SK-N-SH treated with all-trans-retinoic acid at 6 μM for 48 hours (cell line): ENCODE results near the gene RYR1.

Source experiments
- CSDC2 ChIP-seq: fragments of 250-450 bp; sonication (Bioruptor Pico); IDR thresholded peaks from 2 replicates; pipeline ENCODE4 v1.5.0; 2020; ENCODE audit warnings: mild to moderate bottlenecking, moderate library complexity
- OSR1 ChIP-seq: fragments of 250-450 bp; sonication (Bioruptor Pico); IDR thresholded peaks from 2 replicates; pipeline ENCODE4 v1.8.0; 2022; ENCODE audit warnings: moderate library complexity, mild to moderate bottlenecking, inconsistent platforms
- RARB ChIP-seq: fragments of 250-450 bp; sonication (Bioruptor Pico); IDR thresholded peaks from 2 replicates; pipeline ENCODE4 v1.8.0; 2021; ENCODE audit warnings: mild to moderate bottlenecking, moderate library complexity
- SNAI2 ChIP-seq: fragments of 250-450 bp; sonication (Bioruptor Pico); IDR thresholded peaks from 2 replicates; pipeline ENCODE4 v1.5.0; 2020; ENCODE audit warnings: mild to moderate bottlenecking, moderate library complexity
- TOX ChIP-seq: fragments of 250-450 bp; sonication (Bioruptor Pico); IDR thresholded peaks from 2 replicates; pipeline ENCODE4 v1.8.0; 2021; ENCODE audit warnings: mild to moderate bottlenecking, moderate library complexity, borderline replicate concordance
- ZC3H10 ChIP-seq: fragments of 250-450 bp; sonication (Bioruptor Pico); IDR thresholded peaks from 2 replicates; pipeline ENCODE4 v1.5.1; 2021; ENCODE audit warnings: mild to moderate bottlenecking, moderate library complexity
- ZFP3 ChIP-seq: fragments of 250-450 bp; sonication (Bioruptor Pico); IDR thresholded peaks from 2 replicates; pipeline ENCODE4 v1.5.0; 2020; ENCODE audit warnings: mild to moderate bottlenecking, moderate library complexity
- TF ChIP-seq, protein P1 (sequence below): fragments of 250-450 bp; sonication (Bioruptor Pico); IDR thresholded peaks from 2 replicates; pipeline ENCODE4 v1.8.0; 2020; ENCODE audit warnings: mild to moderate bottlenecking, moderate library complexity, borderline replicate concordance
- TF ChIP-seq, protein P2 (sequence below): fragments of 250-450 bp; sonication (Bioruptor Pico); IDR thresholded peaks from 2 replicates; pipeline ENCODE4 v1.5.1; 2021; ENCODE audit warnings: mild to moderate bottlenecking, moderate library complexity
- TF ChIP-seq, protein P3 (sequence below): fragments of 250-450 bp; sonication (Bioruptor Pico); IDR thresholded peaks from 2 replicates; pipeline ENCODE4 v1.5.0; 2020; ENCODE audit warnings: mild to moderate bottlenecking, moderate library complexity

DNA sequence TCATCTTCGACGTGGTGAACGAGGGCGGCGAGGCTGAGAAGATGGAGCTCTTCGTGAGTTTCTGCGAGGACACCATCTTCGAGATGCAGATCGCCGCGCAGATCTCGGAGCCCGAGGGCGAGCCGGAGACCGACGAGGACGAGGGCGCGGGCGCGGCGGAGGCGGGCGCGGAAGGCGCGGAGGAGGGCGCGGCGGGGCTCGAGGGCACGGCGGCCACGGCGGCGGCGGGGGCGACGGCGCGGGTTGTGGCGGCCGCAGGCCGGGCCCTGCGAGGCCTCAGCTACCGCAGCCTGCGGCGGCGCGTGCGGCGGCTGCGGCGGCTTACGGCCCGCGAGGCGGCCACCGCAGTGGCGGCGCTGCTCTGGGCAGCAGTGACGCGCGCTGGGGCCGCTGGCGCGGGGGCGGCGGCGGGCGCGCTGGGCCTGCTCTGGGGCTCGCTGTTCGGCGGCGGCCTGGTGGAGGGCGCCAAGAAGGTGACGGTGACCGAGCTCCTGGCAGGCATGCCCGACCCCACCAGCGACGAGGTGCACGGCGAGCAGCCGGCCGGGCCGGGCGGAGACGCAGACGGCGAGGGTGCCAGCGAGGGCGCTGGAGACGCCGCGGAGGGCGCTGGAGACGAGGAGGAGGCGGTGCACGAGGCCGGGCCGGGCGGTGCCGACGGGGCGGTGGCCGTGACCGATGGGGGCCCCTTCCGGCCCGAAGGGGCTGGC is 131.6 kb downstream of the RYR1 start:
- no peak for TF ChIP-seq OSR1 (CRISPR knock-in tag)
- TF ChIP-seq, protein P1, sequence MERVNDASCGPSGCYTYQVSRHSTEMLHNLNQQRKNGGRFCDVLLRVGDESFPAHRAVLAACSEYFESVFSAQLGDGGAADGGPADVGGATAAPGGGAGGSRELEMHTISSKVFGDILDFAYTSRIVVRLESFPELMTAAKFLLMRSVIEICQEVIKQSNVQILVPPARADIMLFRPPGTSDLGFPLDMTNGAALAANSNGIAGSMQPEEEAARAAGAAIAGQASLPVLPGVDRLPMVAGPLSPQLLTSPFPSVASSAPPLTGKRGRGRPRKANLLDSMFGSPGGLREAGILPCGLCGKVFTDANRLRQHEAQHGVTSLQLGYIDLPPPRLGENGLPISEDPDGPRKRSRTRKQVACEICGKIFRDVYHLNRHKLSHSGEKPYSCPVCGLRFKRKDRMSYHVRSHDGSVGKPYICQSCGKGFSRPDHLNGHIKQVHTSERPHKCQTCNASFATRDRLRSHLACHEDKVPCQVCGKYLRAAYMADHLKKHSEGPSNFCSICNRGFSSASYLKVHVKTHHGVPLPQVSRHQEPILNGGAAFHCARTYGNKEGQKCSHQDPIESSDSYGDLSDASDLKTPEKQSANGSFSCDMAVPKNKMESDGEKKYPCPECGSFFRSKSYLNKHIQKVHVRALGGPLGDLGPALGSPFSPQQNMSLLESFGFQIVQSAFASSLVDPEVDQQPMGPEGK (CRISPR knock-in tag): no peak
- TF ChIP-seq RARB (CRISPR knock-in tag): no peak
- TF ChIP-seq ZFP3 (CRISPR knock-in tag): no peak
- TF ChIP-seq ZC3H10 (CRISPR knock-in tag): no peak
- TF ChIP-seq SNAI2: no peak
- TF ChIP-seq CSDC2 (CRISPR knock-in tag): no peak
- no peak for TF ChIP-seq TOX (CRISPR knock-in tag)
- TF ChIP-seq, protein P2, sequence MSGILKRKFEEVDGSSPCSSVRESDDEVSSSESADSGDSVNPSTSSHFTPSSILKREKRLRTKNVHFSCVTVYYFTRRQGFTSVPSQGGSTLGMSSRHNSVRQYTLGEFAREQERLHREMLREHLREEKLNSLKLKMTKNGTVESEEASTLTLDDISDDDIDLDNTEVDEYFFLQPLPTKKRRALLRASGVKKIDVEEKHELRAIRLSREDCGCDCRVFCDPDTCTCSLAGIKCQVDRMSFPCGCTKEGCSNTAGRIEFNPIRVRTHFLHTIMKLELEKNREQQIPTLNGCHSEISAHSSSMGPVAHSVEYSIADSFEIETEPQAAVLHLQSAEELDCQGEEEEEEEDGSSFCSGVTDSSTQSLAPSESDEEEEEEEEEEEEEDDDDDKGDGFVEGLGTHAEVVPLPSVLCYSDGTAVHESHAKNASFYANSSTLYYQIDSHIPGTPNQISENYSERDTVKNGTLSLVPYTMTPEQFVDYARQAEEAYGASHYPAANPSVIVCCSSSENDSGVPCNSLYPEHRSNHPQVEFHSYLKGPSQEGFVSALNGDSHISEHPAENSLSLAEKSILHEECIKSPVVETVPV: no peak
- TF ChIP-seq, protein P3, sequence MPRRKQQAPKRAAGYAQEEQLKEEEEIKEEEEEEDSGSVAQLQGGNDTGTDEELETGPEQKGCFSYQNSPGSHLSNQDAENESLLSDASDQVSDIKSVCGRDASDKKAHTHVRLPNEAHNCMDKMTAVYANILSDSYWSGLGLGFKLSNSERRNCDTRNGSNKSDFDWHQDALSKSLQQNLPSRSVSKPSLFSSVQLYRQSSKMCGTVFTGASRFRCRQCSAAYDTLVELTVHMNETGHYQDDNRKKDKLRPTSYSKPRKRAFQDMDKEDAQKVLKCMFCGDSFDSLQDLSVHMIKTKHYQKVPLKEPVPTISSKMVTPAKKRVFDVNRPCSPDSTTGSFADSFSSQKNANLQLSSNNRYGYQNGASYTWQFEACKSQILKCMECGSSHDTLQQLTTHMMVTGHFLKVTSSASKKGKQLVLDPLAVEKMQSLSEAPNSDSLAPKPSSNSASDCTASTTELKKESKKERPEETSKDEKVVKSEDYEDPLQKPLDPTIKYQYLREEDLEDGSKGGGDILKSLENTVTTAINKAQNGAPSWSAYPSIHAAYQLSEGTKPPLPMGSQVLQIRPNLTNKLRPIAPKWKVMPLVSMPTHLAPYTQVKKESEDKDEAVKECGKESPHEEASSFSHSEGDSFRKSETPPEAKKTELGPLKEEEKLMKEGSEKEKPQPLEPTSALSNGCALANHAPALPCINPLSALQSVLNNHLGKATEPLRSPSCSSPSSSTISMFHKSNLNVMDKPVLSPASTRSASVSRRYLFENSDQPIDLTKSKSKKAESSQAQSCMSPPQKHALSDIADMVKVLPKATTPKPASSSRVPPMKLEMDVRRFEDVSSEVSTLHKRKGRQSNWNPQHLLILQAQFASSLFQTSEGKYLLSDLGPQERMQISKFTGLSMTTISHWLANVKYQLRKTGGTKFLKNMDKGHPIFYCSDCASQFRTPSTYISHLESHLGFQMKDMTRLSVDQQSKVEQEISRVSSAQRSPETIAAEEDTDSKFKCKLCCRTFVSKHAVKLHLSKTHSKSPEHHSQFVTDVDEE (CRISPR knock-in tag): no peak
